ENCODE results near the gene HIP1.
"Not testable (repeated sequence)": the region's sequence is repeated elsewhere in the genome, so short reads cannot be mapped to it uniquely, and the experiment has no call there.

Gene HIP1

DNA sequence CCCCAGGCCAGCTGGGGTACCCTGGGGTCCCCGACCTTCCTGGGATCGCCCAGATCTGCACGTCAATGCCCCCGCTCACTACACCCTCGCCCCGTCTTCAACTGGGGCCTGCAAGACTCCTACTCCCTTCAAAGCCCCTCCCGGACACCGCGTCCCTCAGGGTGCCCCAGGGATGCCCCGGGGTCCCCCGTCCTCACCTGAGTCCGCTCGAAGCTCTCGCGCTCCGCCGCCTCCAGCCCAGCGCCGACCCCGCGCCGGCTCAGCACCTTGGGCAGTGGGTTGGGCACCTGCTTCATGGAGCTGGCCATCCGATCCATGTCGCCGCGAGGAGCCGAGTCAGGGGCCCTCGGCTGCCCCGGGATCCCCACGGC, at the start of gene HIP1:
TSS of gene HIP1 (minus strand) at position 338 of the 371 bp plus-strand sequence. CDS start at position 317, 21 bp downstream.
- DNase-seq (ENCODE audit: low read depth), result no peak

- DNase-seq (ENCODE audit: low read depth), result not testable (repeated sequence)
Measured at GRCh38 chr7:75788154-75788847, 49.6 kb upstream of the HIP1 start.

- not testable (repeated sequence) for DNase-seq (ENCODE audit: low read depth)
Measured at GRCh38 chr7:75783058-75783457, 44.3 kb upstream of the HIP1 start.

DNA sequence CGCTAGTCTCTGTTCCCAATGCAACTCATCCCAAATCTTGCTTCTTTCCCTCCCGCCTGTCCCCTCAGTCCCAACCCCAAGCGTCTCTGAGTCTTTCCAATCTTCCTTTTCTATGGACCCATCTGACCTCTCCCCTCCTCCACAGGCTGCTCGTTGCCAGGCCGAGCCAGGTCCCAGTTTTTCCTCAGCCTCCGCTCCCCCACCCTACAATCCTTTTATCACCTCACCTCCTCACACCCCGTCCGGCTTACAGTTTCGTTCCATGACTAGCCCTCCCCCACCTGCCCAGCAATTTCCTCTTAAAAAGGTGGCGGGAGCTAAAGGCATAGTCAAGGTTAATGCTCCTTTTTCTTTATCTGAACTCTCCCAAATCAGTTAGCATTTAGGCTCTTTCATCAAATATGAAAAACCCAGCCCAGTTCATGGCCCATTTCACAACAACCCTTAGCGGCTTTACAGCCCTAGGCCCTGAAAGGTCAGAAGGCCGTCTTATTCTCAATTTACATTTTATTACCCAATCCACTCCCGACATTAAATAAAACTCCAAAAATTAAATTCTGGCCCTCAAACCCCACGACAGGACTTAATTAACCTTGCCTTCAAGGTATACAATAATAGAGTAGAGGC, 42.0 kb upstream of the HIP1 start:
- DNase-seq (ENCODE audit: low read depth), result not testable (repeated sequence)

DNA sequence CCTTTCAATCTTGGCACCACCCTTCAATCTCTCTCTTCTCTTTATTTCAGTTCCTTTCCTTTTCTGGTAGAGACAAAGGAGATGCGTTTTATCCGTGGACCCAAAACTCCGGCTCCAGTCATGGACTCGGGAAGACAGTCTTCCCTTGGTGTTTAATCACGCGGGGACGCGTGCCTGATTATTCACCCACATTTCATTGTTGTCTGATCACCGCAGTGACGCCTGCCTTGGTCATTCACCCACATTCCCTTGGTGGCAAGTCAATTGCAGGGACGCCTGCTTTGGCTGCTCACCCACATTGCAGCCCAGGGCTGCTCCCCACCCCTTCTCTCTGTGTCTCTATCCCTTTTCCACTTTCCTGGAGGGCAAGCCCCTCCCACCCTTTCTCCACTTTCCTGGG, 40.8 kb upstream of the HIP1 start:
- not testable (repeated sequence) for DNase-seq (ENCODE audit: low read depth)

DNA sequence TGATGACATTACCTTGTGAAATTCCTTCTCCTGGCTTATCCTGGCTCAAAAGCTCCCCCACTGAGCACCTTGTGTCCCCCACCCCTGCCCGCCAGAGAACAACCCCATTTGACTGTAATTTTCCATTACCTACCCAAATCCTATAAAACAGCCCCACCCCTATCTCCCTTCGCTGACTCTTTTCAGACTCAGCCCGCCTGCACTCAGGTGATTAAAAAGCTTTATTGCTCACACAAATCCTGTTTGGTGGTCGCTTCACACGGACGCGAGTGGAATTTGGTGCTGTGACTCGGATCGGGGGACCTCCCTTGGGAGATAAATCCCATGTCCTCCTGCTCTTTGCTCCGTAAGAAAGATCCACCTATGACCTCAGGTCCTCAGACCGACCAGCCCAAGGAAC, 40.3 kb upstream of the HIP1 start:
- DNase-seq (ENCODE audit: low read depth), result not testable (repeated sequence)

- peak; percentile 32 for DNase-seq (ENCODE audit: low read depth)
Measured at GRCh38 chr7:75776295-75776971, 37.7 kb upstream of the HIP1 start.

DNA sequence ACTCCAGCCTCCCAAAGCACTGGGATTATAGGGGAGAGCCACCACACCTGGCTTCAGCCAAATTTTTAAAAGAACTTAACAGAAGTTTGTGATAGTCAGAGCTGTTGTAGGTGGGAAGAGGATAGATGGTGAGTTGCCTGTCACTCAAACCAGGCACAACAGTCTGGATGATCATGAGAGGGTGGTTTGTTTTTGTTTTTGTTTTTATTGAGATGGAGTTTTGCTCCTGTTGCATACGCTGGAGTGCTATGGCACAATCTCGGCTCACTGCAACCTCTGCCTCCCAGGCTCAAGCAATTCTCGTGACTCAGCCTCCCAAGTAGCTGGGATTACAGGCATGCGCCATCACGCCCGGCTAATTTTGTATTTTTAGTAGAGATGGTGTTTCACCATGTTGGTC, 35.2 kb upstream of the HIP1 start:
- DNase-seq (ENCODE audit: low read depth), result not testable (repeated sequence)

GRCh38 chr7:75772081-75773077, 33.6 kb upstream of the HIP1 start, which contains the start of gene CCL26:
TSS of gene CCL26 (minus strand) at chr7:75772211. CDS start at chr7:75772176, 35 bp downstream.
- no peak for DNase-seq (ENCODE audit: low read depth)

GRCh38 chr7:75771224-75771623, 32.5 kb upstream of the HIP1 start:
- no peak for DNase-seq (ENCODE audit: low read depth)

DNA sequence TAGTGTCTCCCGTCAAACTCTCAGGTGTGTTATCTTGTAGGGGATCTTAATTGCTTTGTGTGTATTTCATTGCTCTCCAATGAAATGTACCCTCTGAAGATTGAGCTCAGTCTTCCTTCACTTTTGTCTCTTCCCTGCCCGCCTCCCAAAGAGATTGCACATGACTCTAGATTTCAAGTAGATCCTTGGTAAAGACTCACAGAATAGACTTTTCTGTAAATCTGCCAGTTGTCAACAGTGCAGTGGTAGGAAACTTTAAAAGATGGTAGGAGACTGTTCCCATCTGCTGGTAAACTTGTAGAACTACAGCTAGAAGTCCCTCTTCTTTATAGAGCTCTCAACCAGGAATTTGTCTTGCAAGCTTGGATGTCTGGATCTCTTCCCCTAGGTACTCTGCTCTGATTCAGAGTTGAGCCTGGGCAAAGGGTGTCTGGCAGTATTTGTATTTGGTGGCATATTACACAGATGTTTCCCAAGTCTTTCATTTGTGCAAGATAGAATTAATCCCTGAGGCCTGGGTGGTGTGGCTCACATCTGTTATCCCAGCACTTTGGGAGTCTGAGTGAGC, 23.7 kb upstream of the HIP1 start:
- DNase-seq (ENCODE audit: low read depth), result no peak

DNA sequence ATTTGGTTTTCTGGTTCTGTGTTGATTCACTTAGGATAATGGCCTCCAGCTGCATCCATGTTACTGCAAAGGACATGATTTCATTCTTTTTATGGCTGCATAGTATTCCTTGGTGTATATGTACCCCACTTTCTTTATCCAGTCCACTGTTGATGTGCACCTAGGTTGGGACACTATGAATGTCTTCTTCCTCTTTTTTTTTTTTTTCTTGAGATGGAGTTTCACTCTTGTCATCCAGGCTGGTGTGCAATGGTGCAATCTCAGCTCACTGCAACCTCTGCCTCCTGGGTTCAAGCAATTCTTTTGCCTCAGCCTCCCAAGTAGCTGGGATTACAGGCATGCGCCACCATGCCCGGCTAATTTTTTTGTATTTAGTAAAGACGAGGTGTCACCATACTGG, 23.1 kb upstream of the HIP1 start:
- not testable (repeated sequence) for DNase-seq (ENCODE audit: low read depth)

- DNase-seq (ENCODE audit: low read depth), result no peak
Measured at GRCh38 chr7:75758491-75758890, 19.8 kb upstream of the HIP1 start.

DNA sequence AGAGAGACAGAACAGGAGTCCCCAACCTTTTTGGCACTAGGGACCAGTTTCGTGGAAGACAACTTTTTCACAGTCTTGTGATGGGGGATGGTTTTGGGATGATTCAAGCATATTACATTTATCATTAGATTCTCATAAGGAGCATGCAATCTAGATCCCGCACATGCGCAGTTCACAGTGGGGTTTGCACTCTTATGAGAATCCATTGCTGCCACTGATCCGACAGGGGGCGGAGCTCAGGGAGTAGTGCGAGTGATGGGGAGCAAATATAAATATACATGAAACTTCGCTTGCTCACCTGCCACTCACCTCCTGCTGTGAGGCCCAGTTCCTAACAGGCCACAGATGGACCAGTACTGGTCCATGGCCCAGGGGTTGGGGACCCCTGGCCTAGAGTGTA, 19.1 kb upstream of the HIP1 start:
- no peak for DNase-seq (ENCODE audit: low read depth)

DNA sequence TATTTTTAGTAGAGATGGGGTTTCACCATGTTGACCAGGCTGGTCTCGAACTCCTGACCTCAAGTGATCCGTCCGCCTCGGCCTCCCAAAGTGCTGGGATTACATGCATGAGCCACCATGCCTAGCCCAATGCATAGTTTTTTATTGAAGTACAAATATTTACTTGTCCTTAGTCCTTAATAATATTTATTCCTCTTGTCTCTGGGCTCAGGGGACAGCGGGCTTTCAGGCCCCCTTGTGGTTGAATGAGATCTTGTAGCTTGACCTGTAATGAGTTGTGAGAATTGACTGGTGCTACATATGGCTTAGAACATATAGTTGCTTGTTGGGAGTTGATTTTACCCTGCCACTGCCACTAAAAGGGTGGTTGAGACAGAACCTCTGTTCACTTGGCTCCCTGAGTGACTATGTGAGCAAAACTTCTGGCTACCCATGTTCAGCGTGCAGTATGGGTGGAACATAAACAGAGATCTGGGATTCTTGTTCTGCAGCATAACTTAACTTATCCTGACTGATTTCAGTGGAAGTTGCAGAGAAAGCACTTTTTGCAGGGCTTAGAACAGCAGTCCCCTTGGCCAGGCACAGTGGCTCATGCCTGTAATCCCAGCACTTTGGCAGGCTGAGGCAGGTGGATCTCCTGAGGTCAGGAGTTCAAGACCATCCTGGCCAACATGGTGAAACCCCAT, 18.4 kb upstream of the HIP1 start:
- no peak for DNase-seq (ENCODE audit: low read depth)

DNA sequence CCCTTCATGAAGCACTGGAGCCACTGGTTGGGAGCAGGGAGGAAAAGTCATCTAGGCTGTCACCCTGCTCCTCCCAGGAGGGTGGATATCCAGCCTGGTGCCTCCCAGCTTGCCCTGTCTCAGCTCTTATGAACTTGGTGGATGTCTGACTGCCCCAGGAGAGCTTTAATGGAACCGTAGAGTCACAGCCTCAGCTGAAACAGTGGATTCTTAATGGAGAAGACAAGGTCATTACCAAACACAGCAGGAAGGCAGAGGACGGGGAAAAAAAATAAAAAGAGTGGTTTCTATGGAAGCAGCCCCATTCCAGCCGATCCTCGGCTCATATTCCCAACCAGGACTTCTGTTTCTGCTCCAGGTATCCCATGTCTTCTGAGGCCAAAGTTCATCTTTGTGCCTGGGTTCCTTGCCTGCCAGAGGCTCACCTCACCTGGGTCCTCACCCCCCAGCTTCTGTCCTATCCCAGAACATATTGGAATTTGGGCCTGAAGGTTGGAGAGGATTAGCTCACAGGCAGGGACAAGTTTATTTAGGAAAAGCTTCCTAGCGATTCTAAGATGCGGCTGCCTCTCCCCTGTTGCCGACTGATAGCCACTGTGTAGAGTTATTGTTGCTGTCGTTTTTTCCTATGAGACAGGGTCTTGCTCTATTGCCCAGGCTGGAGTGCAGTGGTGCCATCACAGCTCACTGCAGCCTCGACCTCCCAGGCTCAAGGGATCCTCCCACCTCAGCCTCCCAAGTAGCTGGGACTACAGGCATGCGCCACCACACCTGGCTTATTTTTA, 17.7 kb upstream of the HIP1 start:
- no peak for DNase-seq (ENCODE audit: low read depth)

DNA sequence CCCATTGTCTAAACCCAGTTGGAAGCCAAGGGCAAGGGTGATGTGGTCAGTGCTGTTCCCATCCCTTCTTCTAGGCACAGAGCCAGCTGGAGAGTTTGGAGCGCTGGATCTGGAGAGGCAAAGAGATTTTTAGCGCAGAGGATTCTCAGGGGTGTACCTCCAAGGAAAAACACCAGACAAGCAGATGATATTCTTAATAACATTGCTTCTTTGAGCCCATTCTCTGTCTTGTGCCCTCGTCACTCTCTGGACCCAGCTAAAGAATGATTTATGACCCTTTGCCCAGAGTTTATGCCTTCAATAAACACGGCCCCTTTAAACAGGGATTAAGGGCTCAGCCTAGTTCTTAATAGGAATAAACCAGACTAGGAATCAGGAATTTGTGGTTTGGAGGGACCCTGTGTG, 4.7 kb upstream of the HIP1 start:
- DNase-seq (ENCODE audit: low read depth), result no peak

- no peak for DNase-seq (ENCODE audit: low read depth)
Measured at GRCh38 chr7:75740846-75741497, 2.2 kb upstream of the HIP1 start.

DNA sequence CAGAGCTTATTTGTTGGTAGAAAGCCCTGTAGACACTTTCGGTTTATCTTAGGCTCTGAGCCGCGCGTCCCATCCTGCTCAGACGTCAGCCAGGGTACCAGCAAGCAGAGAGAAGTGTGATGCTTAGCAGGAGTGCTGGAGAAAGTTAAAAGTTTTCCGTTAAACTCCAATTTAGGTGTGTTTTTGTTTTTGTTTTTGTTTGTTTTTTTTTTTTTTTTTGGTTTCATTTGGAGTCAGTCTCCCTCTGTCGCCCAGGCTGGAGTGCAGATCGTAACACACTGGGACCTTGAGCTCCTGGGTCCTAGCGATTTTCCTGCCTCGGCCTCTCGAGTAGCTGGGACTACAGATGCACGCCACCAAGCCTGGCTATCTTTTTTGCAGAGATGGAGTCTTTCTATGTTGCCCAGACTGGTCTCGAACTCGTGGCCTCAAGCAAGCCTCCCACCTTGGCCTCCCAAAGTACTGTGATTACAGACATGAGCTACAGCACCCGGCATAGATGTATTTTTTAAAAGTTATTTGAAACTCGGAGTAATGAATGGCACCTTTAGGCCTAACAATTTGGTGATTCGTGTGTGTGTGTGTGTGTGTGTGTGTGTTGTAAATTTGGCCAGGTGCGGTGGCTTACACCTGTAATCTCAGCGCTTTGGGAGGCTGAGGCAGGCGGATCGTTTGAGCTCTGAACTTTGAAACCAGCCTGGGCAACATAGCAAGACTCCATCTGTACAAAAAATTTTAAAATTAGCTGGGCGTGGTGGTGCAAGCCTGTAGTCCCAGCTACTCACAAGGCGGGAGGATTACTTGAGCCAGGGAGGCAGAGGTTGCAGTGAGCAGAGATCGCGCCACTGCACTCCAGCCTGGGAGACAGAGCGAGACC, 1.3 kb upstream of the HIP1 start:
- DNase-seq (ENCODE audit: low read depth), result no peak

Data from stimulated activated CD8-positive, alpha-beta memory T cell treated with anti-CD3 and anti-CD28 coated beads, Interleukin-12 subunit alpha, Interleukin-12 subunit beta, amount 100 ng/mL, for 1 hour (primary cell).